PC-3 (cell line): Measurements from ENCODE around the gene BTBD18. TPM values are rescaled to one million over a fixed set of nuclear protein-coding genes. Genes with fewer than 3 reads are reported as not detected.

Experiments used
- ATAC-seq: fragments of 200-7000 bp; cut with Tn5 transposase; 2 replicates; pipeline ENCODE4 v1.9.1; 2020; ENCODE audit warnings: mild to moderate bottlenecking, moderate library complexity
- BruUV-seq: library from RNA; stranded (reverse); fragments of 400-500 nt; replicated peaks from 2 replicates; lab custom pipeline; 2021; lab: Mats Ljungman, UMichigan
- CTCF ChIA-PET: fragments of 300-600 bp; sonication (Branson Sonifier 250); formaldehyde crosslinking; loops from one replicate; lab custom pipeline; 2022; ENCODE audit warnings: antibody characterized with exemption; lab: Charles Lee
- POLR2A ChIA-PET: fragments of 300-600 bp; sonication (Branson Sonifier 250); formaldehyde crosslinking; loops from one replicate; lab custom pipeline; 2022; ENCODE audit warnings: antibody characterized with exemption; ENCODE audit not compliant: unreplicated experiment; lab: Charles Lee
- DNase-seq: peaks from one replicate; pipeline ENCODE4 v3.0.0-alpha.2; 2015
- H2AFZ ChIP-seq: fragments of 300-600 bp; sonication (generic); 2 replicates; pipeline ENCODE4 v1.6.0; 2016; ENCODE audit warnings: antibody characterized with exemption, low read length
- H3F3A ChIP-seq: fragments of 300-600 bp; sonication (generic); one replicate; pipeline ENCODE4 v1.6.0; 2017; ENCODE audit warnings: antibody characterized with exemption, low read length, control low read depth, mild to moderate bottlenecking; ENCODE audit not compliant: unreplicated experiment
- H3K27ac ChIP-seq: fragments of 300-600 bp; sonication (generic); 2 replicates; pipeline ENCODE4 v1.5.1; 2016; ENCODE audit warnings: mild to moderate bottlenecking, low read length
- H3K27me3 ChIP-seq: fragments of 300-600 bp; sonication (generic); 2 replicates; pipeline ENCODE4 v1.6.1; 2016; ENCODE audit warnings: low read length, mixed read lengths
- H3K36me3 ChIP-seq: fragments of 300-600 bp; sonication (generic); 2 replicates; pipeline ENCODE4 v1.6.1; 2016; ENCODE audit warnings: low read depth, mixed run types, low read length, mixed read lengths
- H3K4me1 ChIP-seq: fragments of 300-600 bp; sonication (generic); 2 replicates; pipeline ENCODE4 v1.5.1; 2016; ENCODE audit warnings: low read length; ENCODE audit not compliant: insufficient read depth
- H3K4me2 ChIP-seq: fragments of 300-600 bp; sonication (generic); 2 replicates; pipeline ENCODE4 v1.6.0; 2016; ENCODE audit warnings: low read length
- H3K4me3 ChIP-seq: fragments of 300-600 bp; sonication (generic); 2 replicates; pipeline ENCODE4 v1.5.1; 2016; ENCODE audit warnings: mild to moderate bottlenecking, low read length, mixed read lengths
- H3K79me2 ChIP-seq: fragments of 300-600 bp; sonication (generic); 2 replicates; pipeline ENCODE4 v1.6.1; 2017; ENCODE audit warnings: low read length, mixed read lengths
- H3K9ac ChIP-seq: fragments of 300-600 bp; sonication (generic); 2 replicates; pipeline ENCODE4 v1.6.0; 2016; ENCODE audit warnings: mild to moderate bottlenecking, low read length
- H3K9me2 ChIP-seq: fragments of 300-600 bp; sonication (generic); replicated peaks from 2 replicates; pipeline ENCODE4 v1.6.1; 2016; ENCODE audit warnings: mixed run types, low read length, mixed read lengths
- H3K9me3 ChIP-seq: fragments of 300-600 bp; sonication (generic); 2 replicates; pipeline ENCODE4 v1.6.1; 2016; ENCODE audit warnings: low read length, mixed read lengths
- H4K20me1 ChIP-seq: fragments of 300-600 bp; sonication (generic); 2 replicates; pipeline ENCODE4 v1.6.1; 2016; ENCODE audit warnings: low read length, mixed read lengths
- CTCF ChIP-seq: fragments of 300-600 bp; sonication (generic); conservative IDR thresholded peaks from 2 replicates; pipeline ENCODE4 v1.5.1; 2017; ENCODE audit warnings: antibody characterized with exemption, low read depth, mild to moderate bottlenecking, low read length
- EZH2 ChIP-seq: fragments of 300-600 bp; sonication (generic); IDR thresholded peaks from one replicate; pipeline ENCODE4 v1.6.1; 2017; ENCODE audit warnings: antibody characterized with exemption, mild to moderate bottlenecking, low read length; ENCODE audit not compliant: unreplicated experiment
- EZH2phosphoT487 ChIP-seq: fragments of 300-600 bp; sonication (generic); IDR thresholded peaks from 2 replicates; pipeline ENCODE4 v1.6.1; 2018; ENCODE audit warnings: mild to moderate bottlenecking, antibody characterized with exemption, low read length, borderline replicate concordance
- intact Hi-C: fragments of 100-400 bp; cut with micrococcal nuclease; formaldehyde crosslinking; loops from 2 replicates; pipeline ENCODE4 v1.9.0; 2023
- total RNA-seq: library from RNA; depleted of rRNA; stranded (reverse); fragments of >200 nt; gene quantifications from 2 replicates; pipeline ENCODE4 v1.2.3, GENCODE V29; 2014

The BTBD18 gene
- total RNA-seq, 1 experiment from 2014 or later = not detected

- peaks cover 43% of the 10 kb centered on the region for H4K20me1 ChIP-seq
- intact Hi-C loops = loop anchor here (5.0 kb wide), 2 partner anchors 630 to 750 kb away; no protein-coding TSS in a partner anchor
- ChIA-PET POLR2A (interaction anchor here (0.6 to 3.9 kb wide), 3 partner anchors 16 to 37 kb away, joined by 16 to 39 read pairs (median 18); no protein-coding TSS in a partner anchor), CTCF (interaction anchor here (0.5 to 2.3 kb wide), 6 partner anchors 16 to 38 kb away, joined by 3 to 56 read pairs (median 9); no protein-coding TSS in a partner anchor)
- no peaks in the 10 kb centered on the region for H3K9me2 ChIP-seq
- DNase-seq = peak; percentile 23
- BruUV-seq = TSS peak; percentile 76
- no peak for TF ChIP-seq CTCF
- no peak for TF ChIP-seq EZH2
- no peak for TF ChIP-seq EZH2phosphoT487
- no peaks in the 10 kb centered on the region for H3F3A ChIP-seq
- peak overlapping the region; percentile 84 for H3K27ac ChIP-seq
- peaks cover 26% of the 10 kb centered on the region for H3K4me1 ChIP-seq
- H3K27me3 ChIP-seq = no peaks in the 10 kb centered on the region
- H2AFZ ChIP-seq = peak overlapping the region; percentile 40; the same call in 1 of the 2 replicates
- peak overlapping the region; percentile 84 for H3K4me2 ChIP-seq
- no peaks in the 10 kb centered on the region for H3K9me3 ChIP-seq
- H3K4me3 ChIP-seq = peak overlapping the region; percentile 79
- peaks cover 58% of the 10 kb centered on the region for H3K79me2 ChIP-seq
- H3K9ac ChIP-seq = peak overlapping the region; percentile 91
- no peaks in the 10 kb centered on the region; the same call in 1 of the 2 replicates for H3K36me3 ChIP-seq
- ATAC-seq = no peak; the same call in 1 of the 2 replicates
Observed at GRCh38 chr11:57762235-57762861, 10.7 kb upstream of the BTBD18 start.

GRCh38 chr11:57761301-57762234 is 9.9 kb upstream of the BTBD18 start, which contains the start of gene CTNND1:
TSS of gene CTNND1 (plus strand) at chr11:57761802. CDS start at chr11:57791479, 29,677 bp downstream.
- peak; percentile 98 for DNase-seq
- intact Hi-C loops = loop anchor here (1.0 to 5.0 kb wide), 5 partner anchors 11 to 751 kb away; no protein-coding TSS in a partner anchor
- no peaks in the 10 kb centered on the region for H3K9me3 ChIP-seq
- H3K4me1 ChIP-seq = peaks cover 26% of the 10 kb centered on the region
- peak within 1 kb of the TSS; percentile 84 for H3K4me2 ChIP-seq
- peak within 1 kb of the TSS; percentile 91 for H3K9ac ChIP-seq
- no peaks in the 10 kb centered on the region; the same call in 1 of the 2 replicates for H3K36me3 ChIP-seq
- peak; percentile 90 for ATAC-seq
- CTCF ChIA-PET = interaction anchor here (0.5 to 2.1 kb wide), 7 partner anchors 10 to 39 kb away, joined by 3 to 56 read pairs (median 8); partner anchors contain the start of gene BTBD18
- POLR2A ChIA-PET = interaction anchor here (0.5 to 3.9 kb wide), 11 partner anchors 10 to 632 kb away, joined by 3 to 39 read pairs (median 4); partner anchors contain the start of genes BTBD18, MED19 and SELENOH
- H3F3A ChIP-seq = no peaks in the 10 kb centered on the region
- peak within 1 kb of the TSS; percentile 84 for H3K27ac ChIP-seq
- no TSS peak for BruUV-seq
- TF ChIP-seq EZH2 = no peak
- no peak for TF ChIP-seq EZH2phosphoT487
- TF ChIP-seq CTCF = no peak
- no peaks in the 10 kb centered on the region for H3K9me2 ChIP-seq
- H3K27me3 ChIP-seq = no peaks in the 10 kb centered on the region
- H3K79me2 ChIP-seq = peaks cover 50% of the 10 kb centered on the region
- peaks cover 39% of the 10 kb centered on the region for H4K20me1 ChIP-seq
- peak within 1 kb of the TSS; percentile 96 for H2AFZ ChIP-seq
- peak within 1 kb of the TSS; percentile 79 for H3K4me3 ChIP-seq
